A549 treated with Mapracorat at 1 μM for 4 hours (cell line): Measurements from ENCODE around the gene GLYATL1. TPM values are rescaled to one million over a fixed set of nuclear protein-coding genes. Genes with fewer than 3 reads are reported as not detected.

Experiments
- total RNA-seq: library from RNA; stranded (reverse); fragments of 200-300 nt; extraction: Qiagen RNA extraction; gene quantifications from 5 replicates; pipeline ENCODE4 v1.2.3, GENCODE V29; 2022

The GLYATL1 gene, protein sequence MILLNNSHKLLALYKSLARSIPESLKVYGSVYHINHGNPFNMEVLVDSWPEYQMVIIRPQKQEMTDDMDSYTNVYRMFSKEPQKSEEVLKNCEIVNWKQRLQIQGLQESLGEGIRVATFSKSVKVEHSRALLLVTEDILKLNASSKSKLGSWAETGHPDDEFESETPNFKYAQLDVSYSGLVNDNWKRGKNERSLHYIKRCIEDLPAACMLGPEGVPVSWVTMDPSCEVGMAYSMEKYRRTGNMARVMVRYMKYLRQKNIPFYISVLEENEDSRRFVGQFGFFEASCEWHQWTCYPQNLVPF
- not detected in 5 replicates for total RNA-seq

DNA sequence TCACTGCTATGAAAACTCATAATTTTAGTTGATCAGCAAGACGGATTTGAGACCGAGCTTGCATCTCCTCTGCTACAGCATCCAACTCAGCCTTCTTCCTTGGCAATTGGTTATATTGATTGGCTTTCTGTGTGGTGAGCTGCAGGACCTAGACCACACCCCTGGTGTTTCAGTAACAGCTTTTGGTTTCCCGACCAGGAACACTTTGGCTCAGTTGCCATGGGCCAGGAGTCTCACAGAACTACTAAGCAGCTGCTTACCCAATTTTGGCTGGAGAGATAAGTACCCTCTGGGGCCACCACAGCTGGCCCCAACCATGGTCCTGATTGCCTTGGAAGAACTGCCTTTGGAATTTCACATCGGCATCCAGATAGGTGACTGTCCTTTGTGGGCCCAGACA is at the start of gene GLYATL1:
TSS of gene GLYATL1 (plus strand) at position 212 of the 400 bp plus-strand sequence. CDS start 7,600 bp downstream, outside the sequence.

Other genes starting within 250 kb of the GLYATL1 start
- gene GLYAT, start 207.5 kb upstream of the GLYATL1 start, total RNA-seq, result not detected in 5 replicates
- gene GLYATL2, start 94.8 kb upstream of the GLYATL1 start, total RNA-seq, result 0.24 TPM in 1 of 5 replicates, not detected in the others
- gene GLYATL1B, start 146.8 kb downstream of the GLYATL1 start, total RNA-seq, result not detected in 5 replicates
- 6.8 to 7.8 TPM (median 7.0 TPM) in 5 replicates for gene FAM111B, start 167.7 kb downstream of the GLYATL1 start, total RNA-seq
- 6.9 to 8.3 TPM (median 7.5 TPM) in 5 replicates for gene FAM111A, start 203.4 kb downstream of the GLYATL1 start, total RNA-seq
- gene DTX4, start 232.6 kb downstream of the GLYATL1 start, total RNA-seq, result 3.6 to 4.8 TPM (median 4.4 TPM) in 5 replicates